Astrocyte (in vitro differentiated cells and primary cell): ENCODE measurements around the gene SLC18A2.

ENCODE experiments used
- CTCF ChIP-seq: IDR thresholded peaks from 2 replicates; pipeline ENCODE4 v1.5.1; 2011; ENCODE audit warnings: low read depth, mild to moderate bottlenecking, inconsistent platforms, low read length, moderate library complexity; ENCODE audit not compliant: insufficient read depth
- EZH2 ChIP-seq: IDR thresholded peaks from 2 replicates; pipeline ENCODE4 v1.6.1; 2012; ENCODE audit warnings: mild to moderate bottlenecking, low read length, inconsistent platforms; ENCODE audit not compliant: insufficient read depth

- TF ChIP-seq CTCF (no peak), EZH2 (no peak)
Measured at GRCh38 chr10:117306674-117307073, 65.8 kb downstream of the SLC18A2 start.
